Measurements from ENCODE around the gene LRGUK. TPM values are rescaled to one million over a fixed set of nuclear protein-coding genes. Genes with fewer than 3 reads are reported as not detected.

The LRGUK gene, protein sequence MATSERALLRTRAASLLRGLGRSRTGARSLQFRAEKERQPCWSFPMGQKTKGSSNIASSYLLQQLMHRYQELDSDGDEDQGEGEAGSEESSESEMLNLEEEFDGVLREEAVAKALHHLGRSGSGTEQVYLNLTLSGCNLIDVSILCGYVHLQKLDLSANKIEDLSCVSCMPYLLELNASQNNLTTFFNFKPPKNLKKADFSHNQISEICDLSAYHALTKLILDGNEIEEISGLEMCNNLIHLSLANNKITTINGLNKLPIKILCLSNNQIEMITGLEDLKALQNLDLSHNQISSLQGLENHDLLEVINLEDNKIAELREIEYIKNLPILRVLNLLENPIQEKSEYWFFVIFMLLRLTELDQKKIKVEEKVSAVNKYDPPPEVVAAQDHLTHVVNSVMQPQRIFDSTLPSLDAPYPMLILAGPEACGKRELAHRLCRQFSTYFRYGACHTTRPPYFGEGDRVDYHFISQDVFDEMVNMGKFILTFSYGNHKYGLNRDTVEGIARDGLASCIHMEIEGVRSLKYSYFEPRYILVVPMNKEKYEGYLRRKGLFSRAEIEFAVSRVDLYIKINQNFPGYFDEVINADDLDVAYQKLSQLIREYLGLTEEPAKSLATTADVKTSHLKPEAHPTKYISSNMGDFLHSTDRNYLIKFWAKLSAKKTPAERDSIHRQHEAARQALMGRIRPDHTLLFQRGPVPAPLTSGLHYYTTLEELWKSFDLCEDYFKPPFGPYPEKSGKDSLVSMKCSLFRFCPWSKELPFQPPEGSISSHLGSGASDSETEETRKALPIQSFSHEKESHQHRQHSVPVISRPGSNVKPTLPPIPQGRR
- 1 to 10 TPM in 3 of 4 donors, under 1 TPM in 1; 0.57 to 2.2 (median 1.6) TPM for total RNA-seq

DNA sequence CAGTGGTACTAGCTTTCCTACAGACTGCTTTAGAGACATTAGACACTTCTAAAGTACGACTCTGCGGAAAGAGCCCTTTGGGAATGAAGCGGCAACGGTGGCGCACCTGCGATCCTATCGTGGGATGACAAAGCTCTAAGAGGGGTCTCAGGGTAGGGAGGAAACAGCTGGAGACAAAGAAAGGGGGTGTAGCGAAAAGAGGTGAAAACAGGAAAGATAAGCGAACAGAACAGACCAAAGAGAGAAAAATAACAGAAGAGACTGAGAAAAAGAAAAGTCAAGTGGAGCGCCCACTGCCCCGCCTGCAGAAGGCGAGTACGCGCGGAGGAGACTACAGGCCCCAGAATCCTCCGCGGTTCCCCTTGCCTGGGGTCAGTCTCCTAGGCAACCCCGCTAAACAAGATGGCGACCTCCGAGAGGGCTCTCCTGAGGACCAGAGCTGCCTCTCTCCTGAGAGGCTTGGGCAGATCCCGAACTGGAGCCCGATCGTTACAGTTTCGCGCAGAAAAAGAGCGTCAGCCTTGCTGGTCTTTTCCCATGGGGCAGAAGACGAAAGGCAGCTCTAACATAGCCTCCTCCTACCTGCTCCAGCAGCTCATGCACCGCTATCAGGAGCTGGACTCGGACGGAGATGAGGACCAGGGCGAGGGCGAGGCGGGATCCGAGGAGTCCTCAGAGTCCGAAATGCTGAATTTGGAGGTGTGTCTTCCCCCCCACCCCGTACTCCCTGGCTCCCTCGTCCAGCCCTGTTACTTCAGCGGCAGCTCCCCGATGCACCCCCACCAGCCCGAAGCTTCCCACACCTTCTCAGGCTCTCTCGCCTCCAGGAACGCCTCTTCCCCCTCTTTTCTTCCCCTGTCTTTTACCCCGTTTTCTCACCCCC is at the start of gene LRGUK:
Gene LRGUK, plus strand, starts transcription at position 375 of the 883 bp plus-strand sequence. Its CDS starts 28 bp downstream, at position 403.
- TF ChIP-seq, protein P1, sequence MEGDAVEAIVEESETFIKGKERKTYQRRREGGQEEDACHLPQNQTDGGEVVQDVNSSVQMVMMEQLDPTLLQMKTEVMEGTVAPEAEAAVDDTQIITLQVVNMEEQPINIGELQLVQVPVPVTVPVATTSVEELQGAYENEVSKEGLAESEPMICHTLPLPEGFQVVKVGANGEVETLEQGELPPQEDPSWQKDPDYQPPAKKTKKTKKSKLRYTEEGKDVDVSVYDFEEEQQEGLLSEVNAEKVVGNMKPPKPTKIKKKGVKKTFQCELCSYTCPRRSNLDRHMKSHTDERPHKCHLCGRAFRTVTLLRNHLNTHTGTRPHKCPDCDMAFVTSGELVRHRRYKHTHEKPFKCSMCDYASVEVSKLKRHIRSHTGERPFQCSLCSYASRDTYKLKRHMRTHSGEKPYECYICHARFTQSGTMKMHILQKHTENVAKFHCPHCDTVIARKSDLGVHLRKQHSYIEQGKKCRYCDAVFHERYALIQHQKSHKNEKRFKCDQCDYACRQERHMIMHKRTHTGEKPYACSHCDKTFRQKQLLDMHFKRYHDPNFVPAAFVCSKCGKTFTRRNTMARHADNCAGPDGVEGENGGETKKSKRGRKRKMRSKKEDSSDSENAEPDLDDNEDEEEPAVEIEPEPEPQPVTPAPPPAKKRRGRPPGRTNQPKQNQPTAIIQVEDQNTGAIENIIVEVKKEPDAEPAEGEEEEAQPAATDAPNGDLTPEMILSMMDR (IDR thresholded peaks at IDR 0.05; ENCODE audit: low read depth): no peak

DNA sequence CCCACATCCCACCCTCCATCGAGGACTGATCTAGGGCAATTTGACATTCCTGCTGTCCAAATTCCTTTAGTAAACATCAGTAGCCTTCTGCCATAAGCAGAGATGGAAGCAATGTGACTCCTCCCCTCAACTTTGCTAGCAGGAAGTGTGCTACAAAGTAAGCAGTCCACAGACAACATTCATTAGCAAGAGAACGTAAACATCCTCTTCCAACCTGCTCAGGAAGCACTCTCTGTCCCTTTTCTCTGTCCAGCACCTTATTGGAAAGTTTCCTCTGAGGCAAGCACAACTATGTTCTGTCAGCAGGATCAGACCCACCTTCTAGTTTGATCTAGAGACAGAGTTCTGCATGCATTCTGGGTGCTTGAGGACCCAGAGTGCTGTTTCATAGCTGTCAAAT is 48.1 kb upstream of the LRGUK start:
- TF ChIP-seq, protein P1 (IDR thresholded peaks at IDR 0.05; ENCODE audit: low read depth): no peak

DNA sequence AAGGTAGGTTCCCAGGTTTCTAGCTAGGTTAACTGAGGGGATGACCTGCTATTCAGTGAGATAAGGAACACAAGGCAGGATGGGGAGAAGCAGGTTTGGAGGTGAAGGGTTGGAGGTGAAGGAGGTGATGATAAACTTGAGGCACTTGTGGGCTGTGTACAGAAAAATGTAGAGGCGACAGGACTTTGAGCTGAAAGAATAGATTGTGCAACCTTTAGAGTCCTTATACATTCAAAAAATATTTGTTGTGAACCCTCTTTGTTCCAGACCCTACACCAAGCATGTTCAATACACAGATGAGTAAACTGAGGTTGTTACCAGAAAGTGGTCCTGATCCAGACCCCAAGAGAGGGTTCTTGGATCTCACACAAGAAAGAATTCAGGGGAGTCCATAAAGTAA is 45.4 kb upstream of the LRGUK start:
- TF ChIP-seq, protein P1 (IDR thresholded peaks at IDR 0.05; ENCODE audit: low read depth): no peak

DNA sequence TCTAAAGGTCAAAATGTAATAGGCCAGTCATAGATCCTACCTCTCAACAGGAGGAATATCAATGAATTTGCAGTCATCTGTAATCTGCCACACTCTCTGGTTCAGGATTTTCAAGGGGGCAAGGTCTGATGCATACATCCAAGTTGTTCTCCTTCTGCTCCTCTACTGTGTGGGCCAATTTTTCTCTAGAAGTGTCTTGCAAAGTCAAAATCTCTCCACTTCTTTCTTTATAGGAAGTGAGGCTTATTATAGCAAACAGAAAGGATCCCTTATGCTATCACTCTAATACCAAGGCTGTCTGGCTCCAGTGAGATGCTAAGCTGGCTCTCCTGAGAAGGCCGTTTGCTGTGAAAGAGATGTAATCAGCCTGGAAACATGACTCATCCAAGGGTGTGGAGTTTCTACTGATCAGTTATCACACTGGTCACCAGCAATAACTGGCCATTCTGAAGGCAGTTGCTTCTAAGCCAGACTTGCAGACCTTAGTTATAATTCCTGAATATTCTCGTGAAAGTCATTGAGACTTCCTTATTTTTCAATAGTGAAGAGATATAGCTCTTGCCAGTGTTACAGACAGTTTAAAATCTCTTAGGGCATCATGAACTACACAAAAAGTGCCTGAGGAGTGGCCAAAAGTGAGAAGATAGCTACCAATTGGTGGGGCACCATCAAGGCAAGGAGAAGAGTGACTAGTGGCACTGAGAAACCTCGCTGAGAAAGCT is 43.2 kb upstream of the LRGUK start:
- TF ChIP-seq, protein P1 (IDR thresholded peaks at IDR 0.05; ENCODE audit: low read depth): no peak

DNA sequence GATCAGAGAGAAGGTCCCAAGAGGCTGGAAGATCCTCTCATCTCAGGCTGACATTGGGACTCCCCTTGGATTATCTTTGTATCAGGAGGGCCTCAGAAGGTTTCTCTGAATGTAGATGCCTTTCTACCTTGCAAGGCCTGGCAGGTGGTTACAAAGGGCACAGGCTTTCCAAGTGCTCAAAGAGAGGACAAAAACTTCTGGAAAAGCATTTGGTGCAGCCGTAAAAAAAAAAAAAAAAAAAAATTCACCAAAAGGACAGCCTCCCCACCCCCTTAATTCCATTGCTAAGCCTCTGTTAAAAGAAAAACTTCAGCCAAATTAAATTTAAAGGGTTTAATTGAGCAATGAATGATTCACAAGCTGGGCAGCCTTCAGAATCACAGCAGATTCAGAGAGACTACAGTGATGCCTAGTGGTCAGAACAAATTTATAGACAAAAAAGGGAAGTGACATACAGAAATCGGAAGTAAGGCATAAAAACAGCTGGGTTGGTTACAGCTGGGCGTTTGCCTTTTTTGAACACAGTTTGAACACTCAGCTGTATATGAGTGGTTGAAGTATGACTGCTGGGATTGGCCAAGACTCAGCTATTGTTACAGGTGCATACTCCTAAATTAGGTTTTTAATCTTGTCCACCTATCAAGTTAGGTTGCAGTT is 42.5 kb upstream of the LRGUK start:
- TF ChIP-seq, protein P1 (IDR thresholded peaks at IDR 0.05; ENCODE audit: low read depth): no peak

DNA sequence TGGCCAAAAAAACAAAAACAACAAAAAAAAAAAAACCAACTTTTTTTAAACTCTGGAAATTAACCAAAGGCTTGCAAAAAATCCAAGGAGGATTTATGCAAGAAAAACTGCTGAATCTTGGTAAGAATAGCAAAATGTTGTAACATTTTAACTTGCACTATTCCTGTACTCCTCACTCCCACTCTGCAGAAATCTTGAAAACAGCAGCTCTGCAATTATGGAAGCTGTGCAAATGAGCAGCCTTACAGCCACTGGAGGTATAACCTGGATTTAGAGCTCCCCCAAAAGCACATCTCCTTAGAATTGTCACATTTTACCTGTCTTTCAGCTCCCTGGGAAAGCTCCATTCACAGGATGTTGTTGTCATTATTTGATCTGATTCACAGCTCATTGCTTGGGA is 41.8 kb upstream of the LRGUK start:
- TF ChIP-seq, protein P1 (IDR thresholded peaks at IDR 0.05; ENCODE audit: low read depth): no peak
